ENCODE results near the gene GPX4. TPM values are rescaled to one million over a fixed set of nuclear protein-coding genes. Genes with fewer than 3 reads are reported as not detected.

Gene GPX4
- total and polyA plus RNA-seq, 2 experiments from 2014 or later = 351 to 573 TPM

DNA sequence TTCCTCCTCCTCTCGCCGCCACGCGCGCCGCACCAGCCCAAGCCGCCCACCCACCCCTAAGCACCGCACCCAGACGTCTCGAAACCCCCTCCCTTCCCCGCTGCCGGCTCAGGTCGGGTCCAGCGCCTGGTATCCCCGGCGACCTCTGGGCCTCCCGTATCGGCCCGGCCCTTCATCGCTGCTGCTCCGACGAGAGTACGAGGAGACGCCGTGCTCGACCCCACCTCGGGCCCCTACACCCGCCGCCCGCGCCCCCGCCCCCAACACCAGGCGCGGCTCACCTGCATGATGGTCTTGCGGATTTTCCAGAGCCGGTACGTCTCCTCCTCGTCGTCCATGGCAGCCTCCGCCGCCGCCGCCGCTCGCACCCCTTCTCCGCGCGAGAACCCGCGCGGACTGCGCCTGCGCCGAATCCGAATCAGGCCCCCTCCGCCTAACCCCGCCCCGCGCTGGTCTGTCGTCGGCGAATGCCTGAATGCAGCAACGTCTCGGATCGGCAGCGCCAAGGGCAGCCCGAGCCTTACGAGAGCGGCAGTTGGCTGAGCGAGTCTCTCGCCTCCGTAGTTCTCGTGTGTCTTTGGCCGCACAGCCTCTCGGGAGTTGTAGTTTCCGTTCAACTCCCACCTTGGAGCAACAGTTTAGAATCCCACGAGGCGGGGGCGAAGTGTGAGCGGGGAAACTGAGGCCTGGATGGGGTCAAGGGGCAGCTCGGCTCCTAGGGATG lies 8.7 kb upstream of the GPX4 start, which contains the start of gene POLR2E (continued):
- TF ChIP-seq, protein P1, sequence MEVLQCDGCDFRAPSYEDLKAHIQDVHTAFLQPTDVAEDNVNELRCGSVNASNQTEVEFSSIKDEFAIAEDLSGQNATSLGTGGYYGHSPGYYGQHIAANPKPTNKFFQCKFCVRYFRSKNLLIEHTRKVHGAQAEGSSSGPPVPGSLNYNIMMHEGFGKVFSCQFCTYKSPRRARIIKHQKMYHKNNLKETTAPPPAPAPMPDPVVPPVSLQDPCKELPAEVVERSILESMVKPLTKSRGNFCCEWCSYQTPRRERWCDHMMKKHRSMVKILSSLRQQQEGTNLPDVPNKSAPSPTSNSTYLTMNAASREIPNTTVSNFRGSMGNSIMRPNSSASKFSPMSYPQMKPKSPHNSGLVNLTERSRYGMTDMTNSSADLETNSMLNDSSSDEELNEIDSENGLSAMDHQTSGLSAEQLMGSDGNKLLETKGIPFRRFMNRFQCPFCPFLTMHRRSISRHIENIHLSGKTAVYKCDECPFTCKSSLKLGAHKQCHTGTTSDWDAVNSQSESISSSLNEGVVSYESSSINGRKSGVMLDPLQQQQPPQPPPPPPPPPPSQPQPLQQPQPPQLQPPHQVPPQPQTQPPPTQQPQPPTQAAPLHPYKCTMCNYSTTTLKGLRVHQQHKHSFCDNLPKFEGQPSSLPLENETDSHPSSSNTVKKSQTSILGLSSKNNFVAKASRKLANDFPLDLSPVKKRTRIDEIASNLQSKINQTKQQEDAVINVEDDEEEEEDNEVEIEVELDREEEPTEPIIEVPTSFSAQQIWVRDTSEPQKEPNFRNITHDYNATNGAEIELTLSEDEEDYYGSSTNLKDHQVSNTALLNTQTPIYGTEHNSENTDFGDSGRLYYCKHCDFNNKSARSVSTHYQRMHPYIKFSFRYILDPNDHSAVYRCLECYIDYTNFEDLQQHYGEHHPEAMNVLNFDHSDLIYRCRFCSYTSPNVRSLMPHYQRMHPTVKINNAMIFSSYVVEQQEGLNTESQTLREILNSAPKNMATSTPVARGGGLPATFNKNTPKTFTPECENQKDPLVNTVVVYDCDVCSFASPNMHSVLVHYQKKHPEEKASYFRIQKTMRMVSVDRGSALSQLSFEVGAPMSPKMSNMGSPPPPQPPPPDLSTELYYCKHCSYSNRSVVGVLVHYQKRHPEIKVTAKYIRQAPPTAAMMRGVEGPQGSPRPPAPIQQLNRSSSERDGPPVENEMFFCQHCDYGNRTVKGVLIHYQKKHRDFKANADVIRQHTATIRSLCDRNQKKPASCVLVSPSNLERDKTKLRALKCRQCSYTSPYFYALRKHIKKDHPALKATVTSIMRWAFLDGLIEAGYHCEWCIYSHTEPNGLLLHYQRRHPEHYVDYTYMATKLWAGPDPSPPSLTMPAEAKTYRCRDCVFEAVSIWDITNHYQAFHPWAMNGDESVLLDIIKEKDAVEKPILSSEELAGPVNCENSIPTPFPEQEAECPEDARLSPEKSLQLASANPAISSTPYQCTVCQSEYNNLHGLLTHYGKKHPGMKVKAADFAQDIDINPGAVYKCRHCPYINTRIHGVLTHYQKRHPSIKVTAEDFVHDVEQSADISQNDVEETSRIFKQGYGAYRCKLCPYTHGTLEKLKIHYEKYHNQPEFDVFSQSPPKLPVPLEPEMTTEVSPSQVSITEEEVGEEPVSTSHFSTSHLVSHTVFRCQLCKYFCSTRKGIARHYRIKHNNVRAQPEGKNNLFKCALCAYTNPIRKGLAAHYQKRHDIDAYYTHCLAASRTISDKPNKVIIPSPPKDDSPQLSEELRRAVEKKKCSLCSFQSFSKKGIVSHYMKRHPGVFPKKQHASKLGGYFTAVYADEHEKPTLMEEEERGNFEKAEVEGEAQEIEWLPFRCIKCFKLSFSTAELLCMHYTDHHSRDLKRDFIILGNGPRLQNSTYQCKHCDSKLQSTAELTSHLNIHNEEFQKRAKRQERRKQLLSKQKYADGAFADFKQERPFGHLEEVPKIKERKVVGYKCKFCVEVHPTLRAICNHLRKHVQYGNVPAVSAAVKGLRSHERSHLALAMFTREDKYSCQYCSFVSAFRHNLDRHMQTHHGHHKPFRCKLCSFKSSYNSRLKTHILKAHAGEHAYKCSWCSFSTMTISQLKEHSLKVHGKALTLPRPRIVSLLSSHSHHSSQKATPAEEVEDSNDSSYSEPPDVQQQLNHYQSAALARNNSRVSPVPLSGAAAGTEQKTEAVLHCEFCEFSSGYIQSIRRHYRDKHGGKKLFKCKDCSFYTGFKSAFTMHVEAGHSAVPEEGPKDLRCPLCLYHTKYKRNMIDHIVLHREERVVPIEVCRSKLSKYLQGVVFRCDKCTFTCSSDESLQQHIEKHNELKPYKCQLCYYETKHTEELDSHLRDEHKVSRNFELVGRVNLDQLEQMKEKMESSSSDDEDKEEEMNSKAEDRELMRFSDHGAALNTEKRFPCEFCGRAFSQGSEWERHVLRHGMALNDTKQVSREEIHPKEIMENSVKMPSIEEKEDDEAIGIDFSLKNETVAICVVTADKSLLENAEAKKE (CRISPR knock-in tag; IDR thresholded peaks at IDR 0.05) = no peak
- TF ChIP-seq NANOG (IDR thresholded peaks at IDR 0.05; ENCODE audit: borderline replicate concordance) (no peak), EZH2phosphoT487 (IDR thresholded peaks at IDR 0.05; ENCODE audit: unreplicated experiment) (no peak), ZNF331 (CRISPR knock-in tag; IDR thresholded peaks at IDR 0.05; ENCODE audit: low read depth) (no peak)
- TF ChIP-seq, protein P2, sequence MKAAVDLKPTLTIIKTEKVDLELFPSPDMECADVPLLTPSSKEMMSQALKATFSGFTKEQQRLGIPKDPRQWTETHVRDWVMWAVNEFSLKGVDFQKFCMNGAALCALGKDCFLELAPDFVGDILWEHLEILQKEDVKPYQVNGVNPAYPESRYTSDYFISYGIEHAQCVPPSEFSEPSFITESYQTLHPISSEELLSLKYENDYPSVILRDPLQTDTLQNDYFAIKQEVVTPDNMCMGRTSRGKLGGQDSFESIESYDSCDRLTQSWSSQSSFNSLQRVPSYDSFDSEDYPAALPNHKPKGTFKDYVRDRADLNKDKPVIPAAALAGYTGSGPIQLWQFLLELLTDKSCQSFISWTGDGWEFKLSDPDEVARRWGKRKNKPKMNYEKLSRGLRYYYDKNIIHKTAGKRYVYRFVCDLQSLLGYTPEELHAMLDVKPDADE (IDR thresholded peaks at IDR 0.05) = peak; percentile 96
- TF ChIP-seq, protein P3, sequence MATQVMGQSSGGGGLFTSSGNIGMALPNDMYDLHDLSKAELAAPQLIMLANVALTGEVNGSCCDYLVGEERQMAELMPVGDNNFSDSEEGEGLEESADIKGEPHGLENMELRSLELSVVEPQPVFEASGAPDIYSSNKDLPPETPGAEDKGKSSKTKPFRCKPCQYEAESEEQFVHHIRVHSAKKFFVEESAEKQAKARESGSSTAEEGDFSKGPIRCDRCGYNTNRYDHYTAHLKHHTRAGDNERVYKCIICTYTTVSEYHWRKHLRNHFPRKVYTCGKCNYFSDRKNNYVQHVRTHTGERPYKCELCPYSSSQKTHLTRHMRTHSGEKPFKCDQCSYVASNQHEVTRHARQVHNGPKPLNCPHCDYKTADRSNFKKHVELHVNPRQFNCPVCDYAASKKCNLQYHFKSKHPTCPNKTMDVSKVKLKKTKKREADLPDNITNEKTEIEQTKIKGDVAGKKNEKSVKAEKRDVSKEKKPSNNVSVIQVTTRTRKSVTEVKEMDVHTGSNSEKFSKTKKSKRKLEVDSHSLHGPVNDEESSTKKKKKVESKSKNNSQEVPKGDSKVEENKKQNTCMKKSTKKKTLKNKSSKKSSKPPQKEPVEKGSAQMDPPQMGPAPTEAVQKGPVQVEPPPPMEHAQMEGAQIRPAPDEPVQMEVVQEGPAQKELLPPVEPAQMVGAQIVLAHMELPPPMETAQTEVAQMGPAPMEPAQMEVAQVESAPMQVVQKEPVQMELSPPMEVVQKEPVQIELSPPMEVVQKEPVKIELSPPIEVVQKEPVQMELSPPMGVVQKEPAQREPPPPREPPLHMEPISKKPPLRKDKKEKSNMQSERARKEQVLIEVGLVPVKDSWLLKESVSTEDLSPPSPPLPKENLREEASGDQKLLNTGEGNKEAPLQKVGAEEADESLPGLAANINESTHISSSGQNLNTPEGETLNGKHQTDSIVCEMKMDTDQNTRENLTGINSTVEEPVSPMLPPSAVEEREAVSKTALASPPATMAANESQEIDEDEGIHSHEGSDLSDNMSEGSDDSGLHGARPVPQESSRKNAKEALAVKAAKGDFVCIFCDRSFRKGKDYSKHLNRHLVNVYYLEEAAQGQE (IDR thresholded peaks at IDR 0.05; ENCODE audit: unreplicated experiment) = no peak
